GM23248 (cell line): ENCODE results near the gene YKT6. TPM values are rescaled to one million over a fixed set of nuclear protein-coding genes. Genes with fewer than 3 reads are reported as not detected.

Source experiments
- DNase-seq: peaks from one replicate; pipeline ENCODE4 v3.0.0-alpha.2; 2015
- H2AFZ ChIP-seq: fragments of 200-600 bp; sonication (generic); 2 replicates; pipeline ENCODE4 v1.6.1; 2016; ENCODE audit warnings: antibody characterized with exemption
- H3F3A ChIP-seq: fragments of 200-600 bp; sonication (generic); 2 replicates; pipeline ENCODE4 v1.6.1; 2016; ENCODE audit warnings: mild to moderate bottlenecking, antibody characterized with exemption, mixed run types; ENCODE audit not compliant: insufficient read depth
- H3K27ac ChIP-seq: fragments of 200-600 bp; sonication (generic); 2 replicates; pipeline ENCODE4 v1.5.1; 2016; ENCODE audit warnings: mild to moderate bottlenecking
- H3K27me3 ChIP-seq: fragments of 200-600 bp; sonication (generic); replicated peaks from 2 replicates; pipeline ENCODE4 v1.6.1; 2016; ENCODE audit warnings: mild to moderate bottlenecking; ENCODE audit not compliant: insufficient read depth
- H3K36me3 ChIP-seq: fragments of 200-600 bp; sonication (generic); 2 replicates; pipeline ENCODE4 v1.6.1; 2016; ENCODE audit warnings: low read depth, mild to moderate bottlenecking
- H3K4me1 ChIP-seq: fragments of 200-600 bp; sonication (generic); 2 replicates; pipeline ENCODE4 v1.6.1; 2016; ENCODE audit warnings: mild to moderate bottlenecking; ENCODE audit not compliant: insufficient read depth
- H3K4me2 ChIP-seq: fragments of 200-600 bp; sonication (generic); one replicate; pipeline ENCODE4 v1.6.1; 2016; ENCODE audit warnings: mild to moderate bottlenecking; ENCODE audit not compliant: unreplicated experiment
- H3K4me3 ChIP-seq: fragments of 200-600 bp; sonication (generic); 2 replicates; pipeline ENCODE4 v1.5.1; 2016; ENCODE audit warnings: mild to moderate bottlenecking
- H3K79me2 ChIP-seq: fragments of 200-600 bp; sonication (generic); 2 replicates; pipeline ENCODE4 v1.6.1; 2016; ENCODE audit warnings: mild to moderate bottlenecking; ENCODE audit not compliant: insufficient read depth
- H3K9ac ChIP-seq: fragments of 200-600 bp; sonication (generic); 2 replicates; pipeline ENCODE4 v1.6.1; 2016; ENCODE audit warnings: mild to moderate bottlenecking
- H3K9me2 ChIP-seq: fragments of 200-600 bp; sonication (generic); 2 replicates; pipeline ENCODE4 v1.6.1; 2016; ENCODE audit warnings: mixed run types, mild to moderate bottlenecking, moderate library complexity; ENCODE audit not compliant: insufficient read depth
- H3K9me3 ChIP-seq: fragments of 200-600 bp; sonication (generic); one replicate; pipeline ENCODE4 v1.6.1; 2017; ENCODE audit warnings: low read depth
- H4K20me1 ChIP-seq: fragments of 200-600 bp; sonication (generic); 2 replicates; pipeline ENCODE4 v1.6.0; 2016; ENCODE audit not compliant: insufficient read depth
- EZH2 ChIP-seq: fragments of 200-600 bp; sonication (generic); IDR thresholded peaks from 2 replicates; pipeline ENCODE4 v1.6.1; 2018; ENCODE audit warnings: antibody characterized with exemption, mild to moderate bottlenecking; ENCODE audit not compliant: insufficient read depth, poor library complexity, severe bottlenecking
- EZH2phosphoT487 ChIP-seq: fragments of 200-600 bp; sonication (generic); IDR thresholded peaks from 2 replicates; pipeline ENCODE4 v1.6.1; 2018; ENCODE audit warnings: antibody characterized with exemption, moderate library complexity, mild to moderate bottlenecking, low read depth; ENCODE audit not compliant: insufficient read depth
- WGBS, 2 experiments: methylation state at CpG; one replicate each; pipeline ENCODE4 v1.1.6; 2015 to 2017; ENCODE audit warnings: low lambda C conversion rate in 2 of 2, low coverage in 1 of 2; ENCODE audit errors: missing lambda C conversion rate in 2 of 2; 5-methylcytosine and 5-hydroxymethylcytosine counted together
- in situ Hi-C: fragments of 300-500 bp; cut with MboI; formaldehyde crosslinking; loops from 2 replicates; pipeline ENCODE4 v1.15.0; 2020
- polyA plus RNA-seq: library from polyadenylated mRNA; unstranded; fragments of >200 nt; fragmentation: Nextera tagmentation; extraction: Ambion mirVana; gene quantifications from 2 replicates; pipeline ENCODE4 v1.2.1, GENCODE V29; 2016
- total RNA-seq: library from RNA; depleted of rRNA; stranded (reverse); fragments of >200 nt; shearing (Covaris generic); gene quantifications from 2 replicates; pipeline ENCODE4 v1.2.3, GENCODE V29; 2014

YKT6 gene
- total and polyA plus RNA-seq, 2 experiments from 2014 or later: 108 to 148 TPM

DNA sequence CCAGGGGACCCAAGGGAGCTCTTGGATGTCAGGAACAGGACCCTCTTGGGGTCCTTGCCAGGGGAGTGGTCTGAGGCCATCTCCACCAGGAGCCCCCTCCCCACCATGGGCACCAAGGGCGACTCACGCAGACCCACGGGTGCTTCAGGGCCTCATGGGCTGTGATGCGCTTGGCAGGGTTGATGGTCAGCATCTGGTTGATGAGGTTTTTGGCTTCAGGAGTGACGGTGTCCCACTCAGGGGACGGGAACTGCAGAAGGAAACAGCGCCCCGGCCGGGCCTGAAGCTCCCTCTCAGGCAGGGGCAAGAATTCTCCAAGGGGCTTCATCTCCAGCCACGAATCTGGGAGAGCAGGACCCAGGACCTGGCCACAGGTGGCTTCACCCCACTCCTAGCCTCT lies 41.3 kb downstream of the YKT6 start:
- in situ Hi-C loops: no loop called here
- Histone ChIP-seq H3K4me1 (no peaks in the 10 kb centered on the region), H3K36me3 (no peaks in the 10 kb centered on the region), H4K20me1 (no peaks in the 10 kb centered on the region), H3K9me2 (no peaks in the 10 kb centered on the region), H3K9ac (no peak overlapping the region), H3F3A (no peaks in the 10 kb centered on the region), H3K27ac (no peak overlapping the region), H3K79me2 (no peaks in the 10 kb centered on the region), H3K4me2 (no peak overlapping the region), H3K27me3 (no peaks in the 10 kb centered on the region), H2AFZ (no peak overlapping the region), H3K9me3 (no peaks in the 10 kb centered on the region), H3K4me3 (no peak overlapping the region)
- TF ChIP-seq EZH2phosphoT487: no peak
- no peak for TF ChIP-seq EZH2
- WGBS, 2 experiments: 54 to 71% methylated on average over 7 to 9 of the region's 10 CpGs
- no peak for DNase-seq

GRCh38 chr7:44244282-44244681 lies 43.5 kb downstream of the YKT6 start:
- Histone ChIP-seq H3K27ac (no peak overlapping the region), H2AFZ (no peak overlapping the region), H3K9me2 (no peaks in the 10 kb centered on the region), H3K9me3 (no peaks in the 10 kb centered on the region), H3K36me3 (no peaks in the 10 kb centered on the region), H3F3A (no peaks in the 10 kb centered on the region), H3K4me3 (no peak overlapping the region), H3K4me1 (no peaks in the 10 kb centered on the region), H3K9ac (no peak overlapping the region), H3K27me3 (no peaks in the 10 kb centered on the region), H3K79me2 (no peaks in the 10 kb centered on the region), H3K4me2 (no peak overlapping the region), H4K20me1 (no peaks in the 10 kb centered on the region)
- DNase-seq: peak; percentile 50
- 44 to 54% methylated on average over 8 of the region's 8 CpGs for WGBS, 2 experiments
- in situ Hi-C loops: no loop called here
- TF ChIP-seq EZH2 (no peak), EZH2phosphoT487 (no peak)

GRCh38 chr7:44246396-44247113 lies 45.8 kb downstream of the YKT6 start:
- H4K20me1 ChIP-seq: no peaks in the 10 kb centered on the region
- no peak overlapping the region for H2AFZ ChIP-seq
- TF ChIP-seq EZH2phosphoT487: no peak
- TF ChIP-seq EZH2: no peak
- H3K9me3 ChIP-seq: no peaks in the 10 kb centered on the region
- H3K4me1 ChIP-seq: no peaks in the 10 kb centered on the region
- in situ Hi-C loops: loop anchor here (5.0 kb wide), 1 partner anchor 231 kb away; no protein-coding TSS in a partner anchor
- no peak overlapping the region for H3K27ac ChIP-seq
- H3K4me3 ChIP-seq: no peak overlapping the region
- H3K9me2 ChIP-seq: no peaks in the 10 kb centered on the region
- H3K36me3 ChIP-seq: no peaks in the 10 kb centered on the region
- H3K79me2 ChIP-seq: no peaks in the 10 kb centered on the region
- no peak for DNase-seq
- no peak overlapping the region for H3K4me2 ChIP-seq
- WGBS, 2 experiments: 74 to 76% methylated on average over 7 of the region's 7 CpGs
- H3K27me3 ChIP-seq: no peaks in the 10 kb centered on the region
- no peaks in the 10 kb centered on the region for H3F3A ChIP-seq
- no peak overlapping the region for H3K9ac ChIP-seq

- Histone ChIP-seq H3K4me3 (no peak overlapping the region), H2AFZ (no peak overlapping the region), H3K27ac (no peak overlapping the region), H3K27me3 (no peaks in the 10 kb centered on the region), H3K9me3 (no peaks in the 10 kb centered on the region), H3K4me1 (no peaks in the 10 kb centered on the region), H3K36me3 (no peaks in the 10 kb centered on the region), H3F3A (no peaks in the 10 kb centered on the region), H3K9ac (no peak overlapping the region), H3K4me2 (no peak overlapping the region), H4K20me1 (no peaks in the 10 kb centered on the region), H3K9me2 (no peaks in the 10 kb centered on the region), H3K79me2 (no peaks in the 10 kb centered on the region)
- in situ Hi-C loops: loop anchor here (5.0 kb wide), 1 partner anchor 229 kb away; no protein-coding TSS in a partner anchor
- DNase-seq: no peak
- no peak for TF ChIP-seq EZH2phosphoT487
- TF ChIP-seq EZH2: no peak
- WGBS, 2 experiments: 72 to 73% methylated on average over 10 of the region's 10 CpGs
Observed at GRCh38 chr7:44247868-44248651, 47.3 kb downstream of the YKT6 start.
